GM19193 (cell line): ENCODE data around the gene PAPPA.

ENCODE experiments used
- POLR2A ChIP-seq: IDR thresholded peaks from 4 replicates; pipeline ENCODE4 v1.6.1; 2011; ENCODE audit not compliant: insufficient read depth, insufficient read length; ENCODE audit errors: extremely low read depth

The PAPPA gene

GRCh38 chr9:116451500-116452115 is 298.0 kb downstream of the PAPPA start:
- no peak for TF ChIP-seq POLR2A
